Measurements from ENCODE around the gene GALNT5.
"Not testable (repeated sequence)": the region's sequence is repeated elsewhere in the genome, so short reads cannot be mapped to it uniquely, and the experiment has no call there.

GALNT5 gene, protein sequence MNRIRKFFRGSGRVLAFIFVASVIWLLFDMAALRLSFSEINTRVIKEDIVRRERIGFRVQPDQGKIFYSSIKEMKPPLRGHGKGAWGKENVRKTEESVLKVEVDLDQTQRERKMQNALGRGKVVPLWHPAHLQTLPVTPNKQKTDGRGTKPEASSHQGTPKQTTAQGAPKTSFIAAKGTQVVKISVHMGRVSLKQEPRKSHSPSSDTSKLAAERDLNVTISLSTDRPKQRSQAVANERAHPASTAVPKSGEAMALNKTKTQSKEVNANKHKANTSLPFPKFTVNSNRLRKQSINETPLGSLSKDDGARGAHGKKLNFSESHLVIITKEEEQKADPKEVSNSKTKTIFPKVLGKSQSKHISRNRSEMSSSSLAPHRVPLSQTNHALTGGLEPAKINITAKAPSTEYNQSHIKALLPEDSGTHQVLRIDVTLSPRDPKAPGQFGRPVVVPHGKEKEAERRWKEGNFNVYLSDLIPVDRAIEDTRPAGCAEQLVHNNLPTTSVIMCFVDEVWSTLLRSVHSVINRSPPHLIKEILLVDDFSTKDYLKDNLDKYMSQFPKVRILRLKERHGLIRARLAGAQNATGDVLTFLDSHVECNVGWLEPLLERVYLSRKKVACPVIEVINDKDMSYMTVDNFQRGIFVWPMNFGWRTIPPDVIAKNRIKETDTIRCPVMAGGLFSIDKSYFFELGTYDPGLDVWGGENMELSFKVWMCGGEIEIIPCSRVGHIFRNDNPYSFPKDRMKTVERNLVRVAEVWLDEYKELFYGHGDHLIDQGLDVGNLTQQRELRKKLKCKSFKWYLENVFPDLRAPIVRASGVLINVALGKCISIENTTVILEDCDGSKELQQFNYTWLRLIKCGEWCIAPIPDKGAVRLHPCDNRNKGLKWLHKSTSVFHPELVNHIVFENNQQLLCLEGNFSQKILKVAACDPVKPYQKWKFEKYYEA

DNA sequence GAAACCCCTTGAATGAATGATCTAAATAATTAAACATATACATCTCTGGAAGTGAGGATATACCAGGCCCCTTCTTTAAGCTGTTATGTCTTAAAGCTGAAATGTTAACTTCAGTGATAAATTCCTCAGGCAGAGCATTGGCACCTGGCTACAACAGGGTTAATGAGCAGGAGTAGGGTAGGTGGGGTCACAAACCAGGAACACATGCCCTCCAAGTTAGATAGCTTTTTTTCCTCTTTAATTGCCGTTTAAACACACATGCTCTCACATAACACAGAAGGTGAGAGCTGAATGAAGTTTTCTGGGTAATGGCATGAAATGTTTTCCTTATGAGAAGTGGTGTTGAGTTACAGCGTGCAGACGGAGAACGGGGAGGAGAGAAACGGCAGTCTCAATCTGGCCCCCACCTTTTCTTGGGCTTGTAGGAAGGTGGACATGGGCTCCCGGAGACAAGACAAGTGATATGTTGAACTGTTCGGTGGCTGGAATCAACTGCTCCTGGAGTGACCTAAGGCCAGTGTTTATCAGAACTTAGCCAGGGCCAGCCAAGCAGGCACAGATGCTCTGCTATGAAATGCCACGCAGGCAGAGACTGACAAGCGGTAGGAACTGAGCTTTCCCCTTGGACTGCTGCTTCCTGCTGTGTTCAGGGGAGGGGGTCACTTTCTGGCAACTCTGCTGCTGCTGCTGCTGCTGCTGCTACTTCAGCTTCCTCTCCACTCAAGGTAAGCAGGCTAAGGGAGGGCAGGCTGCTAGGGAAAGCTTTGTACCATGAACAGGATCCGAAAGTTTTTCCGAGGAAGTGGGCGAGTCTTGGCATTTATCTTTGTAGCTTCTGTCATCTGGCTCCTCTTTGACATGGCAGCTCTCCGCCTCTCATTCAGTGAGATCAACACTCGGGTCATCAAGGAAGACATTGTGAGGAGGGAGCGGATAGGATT is at the start of gene GALNT5:
Gene GALNT5, plus strand, starts transcription at position 394 of the 941 bp plus-strand sequence. Its CDS starts 378 bp downstream, at position 772.
- Histone ChIP-seq H4K20me1 (no peaks in the 10 kb centered on the region), H3K27ac (no peak within 1 kb of the TSS), H3K27me3 (no peaks in the 10 kb centered on the region), H3K4me3 (no peak within 1 kb of the TSS), H3K4me1 (peaks cover 7% of the 10 kb centered on the region; the same call in 1 of the 2 replicates), H3K9ac (no peak within 1 kb of the TSS), H3K9me3 (no peaks in the 10 kb centered on the region), H3K4me2 (no peak within 1 kb of the TSS), H3K36me3 (no peaks in the 10 kb centered on the region)
- no peak for TF ChIP-seq Cebpa-rat (IDR thresholded peaks at IDR 0.05)

DNA sequence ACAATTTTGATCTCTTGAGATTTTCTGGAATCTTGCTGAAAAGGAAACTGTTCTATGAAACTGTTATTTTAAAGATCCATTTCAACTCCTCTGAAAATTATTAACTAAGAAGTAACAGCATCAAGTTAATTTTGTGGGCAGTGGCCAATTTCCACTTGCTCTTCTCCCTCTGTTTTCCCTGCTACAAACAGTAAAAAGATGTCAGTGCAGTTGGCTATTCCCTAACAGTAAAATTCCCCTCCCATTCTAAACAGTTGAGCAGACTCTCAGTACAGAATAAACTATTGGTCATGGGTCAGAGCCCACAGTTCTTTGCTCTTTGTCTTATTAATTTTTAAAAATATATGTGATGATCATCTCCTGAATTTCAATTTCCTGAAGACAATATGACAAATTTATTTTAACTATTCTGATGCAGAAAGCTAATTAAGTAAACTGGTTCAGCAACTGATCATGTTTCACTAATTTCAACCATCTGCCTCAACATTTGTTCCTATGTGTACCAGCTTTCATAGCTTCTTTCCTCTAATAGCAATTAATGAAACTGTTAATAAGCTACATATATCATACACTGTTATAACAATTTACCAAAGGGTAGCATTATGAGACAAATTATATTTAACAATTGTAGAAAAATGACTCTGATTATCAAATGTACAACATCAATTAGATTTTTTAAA is 41.1 kb upstream of the GALNT5 start:
- Histone ChIP-seq H3K9me3 (no peaks in the 10 kb centered on the region), H3K27ac (no peak overlapping the region), H3K27me3 (no peaks in the 10 kb centered on the region), H4K20me1 (no peaks in the 10 kb centered on the region), H3K4me3 (no peak overlapping the region), H3K4me2 (no peak overlapping the region), H3K4me1 (no peaks in the 10 kb centered on the region), H3K9ac (no peak overlapping the region), H3K36me3 (no peaks in the 10 kb centered on the region)
- TF ChIP-seq Cebpa-rat (IDR thresholded peaks at IDR 0.05), result no peak

DNA sequence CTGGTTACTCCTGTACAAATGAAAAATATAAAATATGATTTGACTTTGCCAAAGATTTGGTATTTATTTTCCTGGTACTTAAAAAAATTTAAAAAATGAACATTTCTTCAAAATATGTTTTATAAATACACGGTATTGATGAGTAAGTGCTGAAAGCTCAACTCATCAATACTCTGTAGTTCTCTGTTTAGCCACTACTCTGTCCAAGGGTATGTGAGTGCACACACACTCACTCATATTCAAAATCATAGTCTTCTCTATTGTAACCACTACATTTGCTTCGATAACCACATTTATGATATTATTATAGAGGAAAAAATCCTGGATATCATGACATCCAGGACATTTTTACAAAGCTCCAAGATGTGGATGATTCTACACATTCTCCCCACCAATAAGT is 40.1 kb upstream of the GALNT5 start:
- H4K20me1 ChIP-seq, result no peaks in the 10 kb centered on the region
- TF ChIP-seq Cebpa-rat (IDR thresholded peaks at IDR 0.05), result no peak
- no peak overlapping the region for H3K9ac ChIP-seq
- no peak overlapping the region for H3K27ac ChIP-seq
- no peaks in the 10 kb centered on the region for H3K27me3 ChIP-seq
- no peaks in the 10 kb centered on the region for H3K4me1 ChIP-seq
- no peak overlapping the region for H3K4me2 ChIP-seq
- no peak overlapping the region for H3K4me3 ChIP-seq
- no peaks in the 10 kb centered on the region for H3K36me3 ChIP-seq
- H3K9me3 ChIP-seq, result no peaks in the 10 kb centered on the region

DNA sequence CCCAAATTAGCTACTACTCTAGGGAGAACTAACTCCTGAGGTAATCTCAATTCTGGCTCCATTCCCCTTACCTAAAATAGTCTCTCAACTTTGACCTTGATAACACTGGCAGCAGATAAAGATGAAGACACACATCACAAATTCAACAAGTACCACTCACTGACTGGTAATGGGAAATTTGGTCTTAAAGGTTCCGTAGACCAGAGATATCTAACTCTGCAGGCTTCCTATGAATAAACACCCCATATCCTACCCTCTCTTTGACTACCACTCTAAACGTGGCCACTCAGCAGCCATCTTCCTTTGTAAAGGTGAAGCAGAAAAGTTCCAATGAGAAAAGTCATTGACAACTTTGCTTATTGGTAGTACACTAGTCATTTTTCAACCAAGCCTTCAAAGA is 38.6 kb upstream of the GALNT5 start:
- Histone ChIP-seq H4K20me1 (no peaks in the 10 kb centered on the region), H3K4me2 (no peak overlapping the region), H3K36me3 (no peaks in the 10 kb centered on the region), H3K9ac (no peak overlapping the region), H3K27me3 (no peaks in the 10 kb centered on the region), H3K27ac (no peak overlapping the region), H3K9me3 (no peaks in the 10 kb centered on the region), H3K4me3 (no peak overlapping the region), H3K4me1 (no peaks in the 10 kb centered on the region)
- no peak for TF ChIP-seq Cebpa-rat (IDR thresholded peaks at IDR 0.05)

DNA sequence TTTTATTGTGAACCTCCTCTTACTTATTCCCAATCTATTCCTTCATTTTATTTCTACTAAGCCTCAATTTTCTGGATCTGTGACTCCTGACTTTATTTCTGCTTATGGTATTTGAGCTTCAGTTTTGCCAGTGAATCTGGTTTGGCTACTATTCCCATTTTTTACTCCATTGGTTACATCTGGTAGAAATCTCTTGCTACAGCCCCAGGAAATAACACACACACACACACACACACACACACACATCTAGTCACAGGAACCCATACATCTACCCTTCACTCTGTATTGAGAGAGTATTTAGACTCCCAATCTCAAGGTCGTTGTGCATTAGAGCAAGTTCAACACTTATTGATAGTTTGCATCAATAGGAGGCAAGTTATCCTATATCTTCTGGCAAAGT is 37.0 kb upstream of the GALNT5 start:
- Histone ChIP-seq H3K4me2 (no peak overlapping the region), H3K27me3 (no peaks in the 10 kb centered on the region), H3K4me3 (no peak overlapping the region), H3K9me3 (no peaks in the 10 kb centered on the region), H3K36me3 (no peaks in the 10 kb centered on the region), H4K20me1 (no peaks in the 10 kb centered on the region), H3K9ac (no peak overlapping the region), H3K4me1 (no peaks in the 10 kb centered on the region), H3K27ac (no peak overlapping the region)
- no peak for TF ChIP-seq Cebpa-rat (IDR thresholded peaks at IDR 0.05)

DNA sequence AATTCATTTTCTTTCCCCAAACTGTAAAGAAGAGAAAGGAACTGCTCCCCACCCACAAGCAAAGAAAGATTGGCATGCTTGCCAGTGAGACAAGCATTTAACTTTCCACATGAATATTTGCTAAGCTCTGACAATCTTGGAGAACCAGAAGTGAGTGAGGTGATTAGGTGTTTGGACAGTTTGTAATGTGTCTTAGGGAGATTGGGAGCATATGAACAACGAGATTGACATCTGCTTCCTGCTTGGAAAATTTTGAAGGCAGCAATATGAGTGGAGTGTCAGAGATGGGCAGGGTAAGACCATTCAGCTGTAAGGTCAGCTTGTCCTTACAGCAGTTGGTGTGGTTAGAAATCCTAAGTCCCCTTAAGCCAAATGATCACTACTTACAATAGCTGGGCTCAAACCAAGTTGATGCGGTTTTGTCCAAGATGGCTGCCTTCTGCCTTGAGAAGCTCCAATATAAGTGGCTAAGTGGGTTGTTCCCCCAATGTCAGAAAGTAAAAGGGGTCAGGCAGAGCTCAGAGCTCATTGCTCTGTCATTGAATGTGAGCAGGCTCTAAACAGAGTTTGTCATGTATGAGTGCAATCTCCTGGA is 36.0 kb upstream of the GALNT5 start:
- Histone ChIP-seq H3K27me3 (no peaks in the 10 kb centered on the region), H3K36me3 (no peaks in the 10 kb centered on the region)
- TF ChIP-seq Cebpa-rat (IDR thresholded peaks at IDR 0.05), result no peak

DNA sequence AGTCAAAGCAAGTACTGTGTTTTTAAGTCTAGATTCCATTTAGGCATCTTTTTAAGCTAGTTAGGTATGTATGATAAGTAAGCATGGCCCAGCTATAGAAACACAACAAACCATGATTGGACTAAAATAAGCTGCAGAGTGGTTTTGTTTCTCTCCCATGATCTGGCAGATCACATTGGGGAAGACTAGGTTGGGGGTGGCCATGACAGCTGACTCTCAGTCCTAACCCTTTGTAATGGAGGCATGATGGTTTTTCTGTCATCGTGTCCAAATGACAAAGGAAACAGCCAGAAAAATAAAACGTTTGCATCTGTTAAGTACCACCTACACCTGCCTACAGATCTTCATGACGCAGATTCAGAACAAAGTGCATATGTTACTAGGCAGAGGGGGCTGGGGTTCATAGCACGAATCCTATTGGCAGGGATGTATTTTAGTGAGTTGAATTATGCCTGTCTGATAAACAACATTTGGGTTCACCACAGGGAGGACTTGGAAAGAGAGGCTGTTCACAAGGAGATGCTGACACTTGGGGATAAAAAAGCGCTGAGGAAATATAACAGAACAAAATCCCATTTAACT is 33.8 kb upstream of the GALNT5 start:
- no peaks in the 10 kb centered on the region for H3K9me3 ChIP-seq
- no peak overlapping the region for H3K4me2 ChIP-seq
- no peak for TF ChIP-seq Cebpa-rat (IDR thresholded peaks at IDR 0.05)
- no peaks in the 10 kb centered on the region for H3K4me1 ChIP-seq
- H3K27me3 ChIP-seq, result no peaks in the 10 kb centered on the region
- no peak overlapping the region for H3K9ac ChIP-seq
- H3K36me3 ChIP-seq, result no peaks in the 10 kb centered on the region
- H4K20me1 ChIP-seq, result no peaks in the 10 kb centered on the region
- H3K27ac ChIP-seq, result no peak overlapping the region
- H3K4me3 ChIP-seq, result no peak overlapping the region

More for the DNA sequence above, 36.0 kb upstream of the GALNT5 start:
- Histone ChIP-seq H3K4me2 (no peak overlapping the region), H3K27ac (no peak overlapping the region), H3K9me3 (no peaks in the 10 kb centered on the region), H3K4me1 (no peaks in the 10 kb centered on the region), H4K20me1 (no peaks in the 10 kb centered on the region), H3K4me3 (no peak overlapping the region), H3K9ac (no peak overlapping the region)

DNA sequence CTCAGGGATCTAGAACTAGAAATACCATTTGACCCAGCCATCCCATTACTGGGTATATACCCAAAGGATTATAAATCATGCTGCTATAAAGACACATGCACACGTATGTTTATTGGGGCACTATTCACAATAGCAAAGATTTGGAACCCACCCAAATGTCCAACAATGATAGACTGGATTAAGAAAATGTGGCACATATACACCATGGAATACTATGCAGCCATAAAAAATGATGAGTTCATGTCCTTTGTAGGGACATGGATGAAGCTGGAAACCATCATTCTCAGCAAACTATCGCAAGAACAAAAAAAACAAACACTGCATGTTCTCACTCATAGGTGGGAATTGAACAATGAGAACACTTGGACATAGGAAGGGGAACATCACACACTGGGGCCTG is 33.1 kb upstream of the GALNT5 start:
- H3K27me3 ChIP-seq, H3K36me3 ChIP-seq, H3K9me3 ChIP-seq, H3K4me1 ChIP-seq, H3K27ac ChIP-seq, H3K4me3 ChIP-seq, H3K4me2 ChIP-seq, H4K20me1 ChIP-seq, H3K9ac ChIP-seq: not testable (repeated sequence)

Data from BLaER1 (cell line).